ENCODE data around the gene PLD5. TPM values are rescaled to one million over a fixed set of nuclear protein-coding genes. Genes with fewer than 3 reads are reported as not detected.

Gene PLD5
- total and polyA plus RNA-seq, 4 donors = under 0.01 to 0.17 (median 0.05) TPM; not detected in 1

DNA sequence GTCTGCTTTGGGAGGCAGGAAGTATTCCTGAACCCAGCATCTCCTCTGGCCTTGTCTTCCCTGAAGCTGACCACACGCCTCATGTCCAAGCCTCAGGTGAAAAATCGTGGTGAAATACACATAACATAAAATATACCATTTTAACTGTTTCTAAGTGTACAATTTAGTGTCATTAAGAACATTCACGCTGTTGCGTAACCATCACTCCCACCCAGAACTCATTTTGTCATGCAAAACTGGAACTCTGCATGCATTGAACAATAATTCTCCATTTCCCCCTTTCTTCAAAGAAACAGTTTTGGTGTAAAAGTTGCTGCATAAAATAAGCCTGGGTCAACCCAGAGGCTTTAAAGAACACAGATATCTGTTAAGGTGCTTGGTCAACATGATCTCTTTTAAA lies 93.5 kb downstream of the PLD5 start:
- no peak for DNase-seq (ENCODE audit: low spot score)
- no peak for TF ChIP-seq GABPA (IDR thresholded peaks at IDR 0.05 in 1 of 2, conservative IDR thresholded peaks at IDR 0.05 in 1 of 2)
- TF ChIP-seq, protein P1, sequence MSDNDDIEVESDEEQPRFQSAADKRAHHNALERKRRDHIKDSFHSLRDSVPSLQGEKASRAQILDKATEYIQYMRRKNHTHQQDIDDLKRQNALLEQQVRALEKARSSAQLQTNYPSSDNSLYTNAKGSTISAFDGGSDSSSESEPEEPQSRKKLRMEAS (IDR thresholded peaks at IDR 0.05) = no peak
- Histone ChIP-seq H3K4me3 (ENCODE audit: low read depth in 1 of 3, low read length in 3 of 3) (no peak overlapping the region), H3K9me3 (ENCODE audit: control insufficient read depth in 4 of 4, low read length in 3 of 4) (peaks cover 0 to 10% (median 1%) of the 10 kb centered on the region in 4 donors), H3K27ac (ENCODE audit: low read depth in 1 of 2, low read length in 2 of 2) (no peak overlapping the region), H3K4me1 (ENCODE audit: control insufficient read depth in 4 of 4, insufficient read depth in 4 of 4, low read length in 3 of 4) (no peaks in the 10 kb centered on the region), H3K36me3 (ENCODE audit: control insufficient read depth in 4 of 4, insufficient read depth in 3 of 4, low read depth in 1 of 4, low read length in 3 of 4) (no peaks in the 10 kb centered on the region), H3K9ac (ENCODE audit: low read depth in 1 of 2, low read length in 2 of 2) (no peak overlapping the region), H3K27me3 (ENCODE audit: control insufficient read depth in 4 of 4, insufficient read depth in 4 of 4, low read length in 3 of 4) (peaks cover 0 to 9% (median 0%) of the 10 kb centered on the region in 4 donors)
- 69% methylated on average over 4 of the region's 4 CpGs for WGBS

DNA sequence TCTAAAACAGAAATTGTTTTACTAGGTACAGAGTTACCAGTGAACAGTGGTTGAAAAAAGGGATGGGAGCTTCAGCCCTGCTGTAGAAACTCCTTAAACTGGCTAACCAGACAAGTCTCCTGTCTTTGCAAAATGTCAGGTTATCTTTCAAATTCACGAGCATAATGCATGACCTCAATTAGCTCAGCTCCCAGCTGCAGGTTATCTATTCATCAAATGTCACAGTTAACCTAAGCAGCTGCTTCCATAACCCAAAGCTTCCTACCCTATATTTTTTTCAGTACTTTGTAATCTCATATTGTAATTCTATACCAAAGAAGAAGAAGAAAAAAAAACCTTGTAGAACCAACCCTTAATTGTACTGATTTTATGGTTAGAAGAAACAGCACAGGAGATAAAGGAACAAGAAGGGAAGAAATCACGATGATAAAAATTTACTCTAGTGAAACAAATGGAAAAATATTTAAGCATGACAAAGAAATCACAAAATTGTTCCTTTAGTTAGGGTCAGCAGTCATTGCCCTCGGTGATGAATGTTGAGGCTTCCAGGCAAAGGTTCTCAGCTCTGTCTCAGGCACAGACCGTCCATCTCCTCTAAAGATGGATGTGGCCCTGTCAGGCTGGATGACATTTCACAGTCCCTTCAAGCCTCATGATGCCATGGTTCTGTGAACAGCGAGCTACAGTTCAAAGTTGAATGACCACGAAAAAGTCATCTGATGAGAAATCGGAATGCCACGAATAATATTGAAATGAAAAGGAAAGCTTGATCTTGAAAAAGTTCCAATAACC lies 95.9 kb downstream of the PLD5 start:
- 59% methylated on average over 8 of the region's 8 CpGs for WGBS
- no peaks in the 10 kb centered on the region for H3K4me1 ChIP-seq (ENCODE audit: control insufficient read depth in 4 of 4, insufficient read depth in 4 of 4, low read length in 3 of 4)

DNA sequence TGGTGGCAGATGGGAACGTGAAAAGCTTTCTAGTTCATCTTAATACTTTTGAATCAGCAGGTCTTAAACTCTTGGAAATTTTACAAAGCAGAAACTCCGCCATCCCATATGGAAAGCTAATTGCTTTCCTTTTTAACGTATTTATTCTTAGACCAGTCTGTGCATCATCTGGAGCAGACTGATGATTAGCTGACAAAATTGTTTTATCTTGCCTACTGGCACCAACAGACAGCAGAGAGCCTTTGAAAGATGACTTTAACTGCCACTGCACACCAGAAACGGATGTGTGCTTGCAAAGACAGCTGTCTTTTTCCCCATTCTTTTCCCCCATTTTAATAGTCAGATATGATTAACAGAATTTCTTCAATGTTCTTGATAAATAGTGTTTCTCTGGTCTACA lies 97.0 kb downstream of the PLD5 start:
- WGBS = 52% methylated on average over 4 of the region's 4 CpGs
- H3K4me1 ChIP-seq (ENCODE audit: control insufficient read depth in 4 of 4, insufficient read depth in 4 of 4, low read length in 3 of 4) = no peaks in the 10 kb centered on the region
- TF ChIP-seq, protein P2, sequence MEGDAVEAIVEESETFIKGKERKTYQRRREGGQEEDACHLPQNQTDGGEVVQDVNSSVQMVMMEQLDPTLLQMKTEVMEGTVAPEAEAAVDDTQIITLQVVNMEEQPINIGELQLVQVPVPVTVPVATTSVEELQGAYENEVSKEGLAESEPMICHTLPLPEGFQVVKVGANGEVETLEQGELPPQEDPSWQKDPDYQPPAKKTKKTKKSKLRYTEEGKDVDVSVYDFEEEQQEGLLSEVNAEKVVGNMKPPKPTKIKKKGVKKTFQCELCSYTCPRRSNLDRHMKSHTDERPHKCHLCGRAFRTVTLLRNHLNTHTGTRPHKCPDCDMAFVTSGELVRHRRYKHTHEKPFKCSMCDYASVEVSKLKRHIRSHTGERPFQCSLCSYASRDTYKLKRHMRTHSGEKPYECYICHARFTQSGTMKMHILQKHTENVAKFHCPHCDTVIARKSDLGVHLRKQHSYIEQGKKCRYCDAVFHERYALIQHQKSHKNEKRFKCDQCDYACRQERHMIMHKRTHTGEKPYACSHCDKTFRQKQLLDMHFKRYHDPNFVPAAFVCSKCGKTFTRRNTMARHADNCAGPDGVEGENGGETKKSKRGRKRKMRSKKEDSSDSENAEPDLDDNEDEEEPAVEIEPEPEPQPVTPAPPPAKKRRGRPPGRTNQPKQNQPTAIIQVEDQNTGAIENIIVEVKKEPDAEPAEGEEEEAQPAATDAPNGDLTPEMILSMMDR (IDR thresholded peaks at IDR 0.05; ENCODE audit: low read depth, low read length, missing input control) = no peak
- TF ChIP-seq, protein P1 (IDR thresholded peaks at IDR 0.05) = no peak
- TF ChIP-seq TAF1 (conservative IDR thresholded peaks at IDR 0.05) (no peak), HNF4A (conservative IDR thresholded peaks at IDR 0.05) (no peak), JUND (IDR thresholded peaks at IDR 0.05) (no peak), FOXA1 (IDR thresholded peaks at IDR 0.05) (no peak), SP1 (IDR thresholded peaks at IDR 0.05) (no peak), GABPA (IDR thresholded peaks at IDR 0.05 in 1 of 2, conservative IDR thresholded peaks at IDR 0.05 in 1 of 2) (no peak), FOXA2 (IDR thresholded peaks at IDR 0.05) (no peak), EGR1 (IDR thresholded peaks at IDR 0.05; ENCODE audit: low read depth in 2 of 2) (no peak), YY1 (IDR thresholded peaks at IDR 0.05) (no peak), HNF4G (IDR thresholded peaks at IDR 0.05) (no peak), RAD21 (IDR thresholded peaks at IDR 0.05) (no peak)
- TF ChIP-seq, protein P3, sequence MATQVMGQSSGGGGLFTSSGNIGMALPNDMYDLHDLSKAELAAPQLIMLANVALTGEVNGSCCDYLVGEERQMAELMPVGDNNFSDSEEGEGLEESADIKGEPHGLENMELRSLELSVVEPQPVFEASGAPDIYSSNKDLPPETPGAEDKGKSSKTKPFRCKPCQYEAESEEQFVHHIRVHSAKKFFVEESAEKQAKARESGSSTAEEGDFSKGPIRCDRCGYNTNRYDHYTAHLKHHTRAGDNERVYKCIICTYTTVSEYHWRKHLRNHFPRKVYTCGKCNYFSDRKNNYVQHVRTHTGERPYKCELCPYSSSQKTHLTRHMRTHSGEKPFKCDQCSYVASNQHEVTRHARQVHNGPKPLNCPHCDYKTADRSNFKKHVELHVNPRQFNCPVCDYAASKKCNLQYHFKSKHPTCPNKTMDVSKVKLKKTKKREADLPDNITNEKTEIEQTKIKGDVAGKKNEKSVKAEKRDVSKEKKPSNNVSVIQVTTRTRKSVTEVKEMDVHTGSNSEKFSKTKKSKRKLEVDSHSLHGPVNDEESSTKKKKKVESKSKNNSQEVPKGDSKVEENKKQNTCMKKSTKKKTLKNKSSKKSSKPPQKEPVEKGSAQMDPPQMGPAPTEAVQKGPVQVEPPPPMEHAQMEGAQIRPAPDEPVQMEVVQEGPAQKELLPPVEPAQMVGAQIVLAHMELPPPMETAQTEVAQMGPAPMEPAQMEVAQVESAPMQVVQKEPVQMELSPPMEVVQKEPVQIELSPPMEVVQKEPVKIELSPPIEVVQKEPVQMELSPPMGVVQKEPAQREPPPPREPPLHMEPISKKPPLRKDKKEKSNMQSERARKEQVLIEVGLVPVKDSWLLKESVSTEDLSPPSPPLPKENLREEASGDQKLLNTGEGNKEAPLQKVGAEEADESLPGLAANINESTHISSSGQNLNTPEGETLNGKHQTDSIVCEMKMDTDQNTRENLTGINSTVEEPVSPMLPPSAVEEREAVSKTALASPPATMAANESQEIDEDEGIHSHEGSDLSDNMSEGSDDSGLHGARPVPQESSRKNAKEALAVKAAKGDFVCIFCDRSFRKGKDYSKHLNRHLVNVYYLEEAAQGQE (IDR thresholded peaks at IDR 0.05) = no peak
- TF ChIP-seq, protein P4, sequence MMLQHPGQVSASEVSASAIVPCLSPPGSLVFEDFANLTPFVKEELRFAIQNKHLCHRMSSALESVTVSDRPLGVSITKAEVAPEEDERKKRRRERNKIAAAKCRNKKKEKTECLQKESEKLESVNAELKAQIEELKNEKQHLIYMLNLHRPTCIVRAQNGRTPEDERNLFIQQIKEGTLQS (IDR thresholded peaks at IDR 0.05) = no peak
- TF ChIP-seq, protein P5, sequence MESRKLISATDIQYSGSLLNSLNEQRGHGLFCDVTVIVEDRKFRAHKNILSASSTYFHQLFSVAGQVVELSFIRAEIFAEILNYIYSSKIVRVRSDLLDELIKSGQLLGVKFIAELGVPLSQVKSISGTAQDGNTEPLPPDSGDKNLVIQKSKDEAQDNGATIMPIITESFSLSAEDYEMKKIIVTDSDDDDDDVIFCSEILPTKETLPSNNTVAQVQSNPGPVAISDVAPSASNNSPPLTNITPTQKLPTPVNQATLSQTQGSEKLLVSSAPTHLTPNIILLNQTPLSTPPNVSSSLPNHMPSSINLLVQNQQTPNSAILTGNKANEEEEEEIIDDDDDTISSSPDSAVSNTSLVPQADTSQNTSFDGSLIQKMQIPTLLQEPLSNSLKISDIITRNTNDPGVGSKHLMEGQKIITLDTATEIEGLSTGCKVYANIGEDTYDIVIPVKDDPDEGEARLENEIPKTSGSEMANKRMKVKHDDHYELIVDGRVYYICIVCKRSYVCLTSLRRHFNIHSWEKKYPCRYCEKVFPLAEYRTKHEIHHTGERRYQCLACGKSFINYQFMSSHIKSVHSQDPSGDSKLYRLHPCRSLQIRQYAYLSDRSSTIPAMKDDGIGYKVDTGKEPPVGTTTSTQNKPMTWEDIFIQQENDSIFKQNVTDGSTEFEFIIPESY (IDR thresholded peaks at IDR 0.05) = no peak
- DNase-seq (ENCODE audit: low spot score) = no peak
- no peaks in the 10 kb centered on the region for H3K36me3 ChIP-seq (ENCODE audit: control insufficient read depth in 4 of 4, insufficient read depth in 3 of 4, low read depth in 1 of 4, low read length in 3 of 4)
- no peak overlapping the region for H3K27ac ChIP-seq (ENCODE audit: low read depth in 1 of 2, low read length in 2 of 2)
- H3K4me3 ChIP-seq (ENCODE audit: low read depth in 1 of 3, low read length in 3 of 3) = no peak overlapping the region
- peaks cover 0 to 10% (median 1%) of the 10 kb centered on the region in 4 donors for H3K9me3 ChIP-seq (ENCODE audit: control insufficient read depth in 4 of 4, low read length in 3 of 4)
- H3K9ac ChIP-seq (ENCODE audit: low read depth in 1 of 2, low read length in 2 of 2) = no peak overlapping the region
- H3K27me3 ChIP-seq (ENCODE audit: control insufficient read depth in 4 of 4, insufficient read depth in 4 of 4, low read length in 3 of 4) = peaks cover 0 to 6% (median 0%) of the 10 kb centered on the region in 4 donors

More for the DNA sequence above, 95.9 kb downstream of the PLD5 start:
- Histone ChIP-seq H3K36me3 (ENCODE audit: control insufficient read depth in 4 of 4, insufficient read depth in 3 of 4, low read depth in 1 of 4, low read length in 3 of 4) (no peaks in the 10 kb centered on the region), H3K4me3 (ENCODE audit: low read depth in 1 of 3, low read length in 3 of 3) (no peak overlapping the region), H3K9ac (ENCODE audit: low read depth in 1 of 2, low read length in 2 of 2) (no peak overlapping the region), H3K27me3 (ENCODE audit: control insufficient read depth in 4 of 4, insufficient read depth in 4 of 4, low read length in 3 of 4) (peaks cover 0 to 6% (median 0%) of the 10 kb centered on the region in 4 donors), H3K9me3 (ENCODE audit: control insufficient read depth in 4 of 4, low read length in 3 of 4) (peaks cover 0 to 10% (median 1%) of the 10 kb centered on the region in 4 donors), H3K27ac (ENCODE audit: low read depth in 1 of 2, low read length in 2 of 2) (no peak overlapping the region)
- TF ChIP-seq RXRA (IDR thresholded peaks at IDR 0.05) = peak in 1 of 2 donors; percentile 29
- TF ChIP-seq NR2F2 (IDR thresholded peaks at IDR 0.05) = peak; percentile 18
- no peak for TF ChIP-seq RAD21 (IDR thresholded peaks at IDR 0.05)
- no peak for DNase-seq (ENCODE audit: low spot score)

Measured in liver (tissue), 9 donors.